K562 (cell line): ENCODE measurements around the gene CTPS2. TPM values are rescaled to one million over a fixed set of nuclear protein-coding genes. Genes with fewer than 3 reads are reported as not detected.

Source experiments
- ATAC-seq: fragments of 200-7000 bp; cut with Tn5 transposase; 3 replicates; pipeline ENCODE4 v1.9.1; 2020; ENCODE audit warnings: moderate library complexity
- BruUV-seq: library from RNA; stranded (reverse); fragments of 400-500 nt; replicated peaks from 2 replicates; lab custom pipeline; 2021; lab: Mats Ljungman, UMichigan
- CTCF ChIA-PET: fragments of 300-600 bp; formaldehyde crosslinking; extraction: SDS; loops from one replicate; lab custom pipeline; 2021; ENCODE audit warnings: low intra/inter-chr PET ratio; lab: Yijun Ruan, JAX
- POLR2A ChIA-PET: fragments of 300-600, 350-650 bp; sonication (Branson Sonifier 250); formaldehyde crosslinking; extraction: SDS; loops from one replicate; lab custom pipeline; 2021; ENCODE audit warnings: antibody characterized with exemption, inconsistent platforms; lab: Yijun Ruan, JAX
- DNase-seq, 4 experiments: peaks; one replicate each; pipeline versions ENCODE4 v3.0.0 to v3.0.0-alpha.2; 2011 to 2018; ENCODE audit warnings: low spot score in 3 of 4, mixed read lengths in 3 of 4; ENCODE audit errors: extremely low read depth in 1 of 4
- FAIRE-seq: peaks from 2 replicates; lab custom pipeline; 2011; peaks lifted over from hg19 to GRCh38; lab: Jason Lieb, UNC
- H2AFZ ChIP-seq: 2 replicates; pipeline ENCODE4 v1.6.0; 2011; ENCODE audit warnings: low read depth, low read length, control low read depth, inconsistent platforms
- H3K27ac ChIP-seq: fragments of 200-600 bp; 3 replicates; pipeline ENCODE4 v1.8.0; 2011; ENCODE audit warnings: low read depth, mild to moderate bottlenecking, control low read depth, inconsistent platforms, low read length, moderate library complexity, mixed read lengths; ENCODE audit errors: extremely low read depth
- H3K27me3 ChIP-seq, 2 experiments: fragments of 300-600 bp in 1 of 2; 2 replicates in 1 of 2; 3 replicates in 1 of 2; pipeline versions ENCODE4 v1.6.0 to v1.8.0; 2011; ENCODE audit warnings: inconsistent platforms in 2 of 2, low read length in 2 of 2, mild to moderate bottlenecking in 1 of 2, mixed read lengths in 1 of 2, moderate library complexity in 1 of 2; ENCODE audit not compliant: control insufficient read depth in 2 of 2, insufficient read depth in 2 of 2
- H3K36me3 ChIP-seq: fragments of 300-600 bp; 3 replicates; pipeline ENCODE4 v1.8.0; 2011; ENCODE audit warnings: mild to moderate bottlenecking, low read length, inconsistent platforms; ENCODE audit not compliant: control insufficient read depth, insufficient read depth
- H3K4me1 ChIP-seq, 2 experiments: fragments of 200-600 bp in 1 of 2; replicated peaks in 1 of 2; 2 replicates in 1 of 2; 3 replicates in 1 of 2; pipeline versions ENCODE4 v1.5.1 to v1.8.0; 2011; ENCODE audit warnings: inconsistent platforms in 2 of 2, low read length in 2 of 2, mild to moderate bottlenecking in 1 of 2, mixed read lengths in 1 of 2, moderate library complexity in 1 of 2; ENCODE audit not compliant: control insufficient read depth in 2 of 2, insufficient read depth in 2 of 2
- H3K4me2 ChIP-seq: 2 replicates; pipeline ENCODE4 v1.6.1; 2011; ENCODE audit warnings: low read length, control low read depth, inconsistent platforms, mixed read lengths; ENCODE audit not compliant: insufficient read depth
- H3K4me3 ChIP-seq: fragments of 200-600 bp; sonication (generic), shearing (Covaris generic); 2 replicates; pipeline ENCODE4 v1.5.1; 2016; ENCODE audit warnings: control low read depth, inconsistent platforms
- H3K79me2 ChIP-seq: fragments of 200-600 bp; 3 replicates; pipeline ENCODE4 v1.8.0; 2011; ENCODE audit warnings: low read length, inconsistent platforms; ENCODE audit not compliant: control insufficient read depth, insufficient read depth
- H3K9ac ChIP-seq, 2 experiments: 2 replicates each; pipeline versions ENCODE4 v1.6.0 to v1.6.1; 2011; ENCODE audit warnings: low read depth in 2 of 2, low read length in 2 of 2, control low read depth in 1 of 2, inconsistent platforms in 1 of 2, mild to moderate bottlenecking in 1 of 2, mixed read lengths in 1 of 2; ENCODE audit not compliant: insufficient read depth in 1 of 2
- H3K9me1 ChIP-seq: one replicate; pipeline ENCODE4 v1.6.0; 2011; ENCODE audit warnings: inconsistent platforms, mild to moderate bottlenecking, low read length, moderate library complexity; ENCODE audit not compliant: control insufficient read depth, insufficient read depth
- H3K9me3 ChIP-seq: replicated peaks from 2 replicates; pipeline ENCODE4 v1.5.1; 2011; ENCODE audit warnings: low read depth, low read length, inconsistent platforms; ENCODE audit not compliant: control insufficient read depth, insufficient read depth
- H4K20me1 ChIP-seq: replicated peaks from 2 replicates; pipeline ENCODE4 v1.6.1; 2011; ENCODE audit warnings: low read length, inconsistent platforms, mixed read lengths; ENCODE audit not compliant: control insufficient read depth, insufficient read depth
- DPF2 ChIP-seq: fragments of 450-650 bp; IDR thresholded peaks from 2 replicates; pipeline ENCODE4 v1.6.1; 2016
- ELF2 ChIP-seq: fragments of 250-450 bp; sonication (Bioruptor Pico); IDR thresholded peaks from 2 replicates; pipeline ENCODE4 v1.5.0; 2021; ENCODE audit warnings: mild to moderate bottlenecking
- MTA2 ChIP-seq: fragments of 450-650 bp; IDR thresholded peaks from 2 replicates; pipeline ENCODE4 v1.6.1; 2016; ENCODE audit warnings: low read depth
- NCOA2 ChIP-seq, 2 experiments: fragments of 450-650 bp; IDR thresholded peaks; 2 replicates each; pipeline ENCODE4 v1.6.1; 2018; ENCODE audit warnings: mild to moderate bottlenecking in 2 of 2, moderate library complexity in 1 of 2; ENCODE audit not compliant: partially characterized antibody in 2 of 2
- NR2C1 ChIP-seq, 2 experiments: fragments of 450-650 bp; IDR thresholded peaks; 2 replicates each; pipeline ENCODE4 v1.6.1; 2017; ENCODE audit warnings: mild to moderate bottlenecking in 2 of 2, antibody characterized with exemption in 1 of 2, inconsistent platforms in 1 of 2, missing compliant biosample characterization in 1 of 2, missing genetic modification characterization in 1 of 2
- RBM25 ChIP-seq: fragments of 200-400 bp; formaldehyde crosslinking; IDR thresholded peaks from 2 replicates; pipeline ENCODE4 v1.6.1; 2018; ENCODE audit warnings: low read length, low read depth, moderate library complexity; ENCODE audit not compliant: severe bottlenecking
- SIX5 ChIP-seq, 2 experiments: IDR thresholded peaks; 2 replicates each; pipeline ENCODE4 v1.6.1; 2011; ENCODE audit warnings: low read length in 2 of 2, borderline replicate concordance in 1 of 2, low read depth in 1 of 2, mild to moderate bottlenecking in 1 of 2, moderate library complexity in 1 of 2; ENCODE audit not compliant: insufficient read depth in 1 of 2
- U2AF2 ChIP-seq: fragments of 200-400 bp; formaldehyde crosslinking; optimal IDR thresholded peaks from 2 replicates; pipeline ENCODE3; 2017; ENCODE audit warnings: low read depth, mild to moderate bottlenecking, low read length
- ZC3H8 ChIP-seq: fragments of 450-650 bp; IDR thresholded peaks from 2 replicates; pipeline ENCODE4 v1.6.1; 2017
- ZNF311 ChIP-seq: fragments of 250-450 bp; sonication (Bioruptor Pico); IDR thresholded peaks from 2 replicates; pipeline ENCODE4 v1.4.0; 2020; ENCODE audit warnings: mild to moderate bottlenecking, moderate library complexity
- ZNF436 ChIP-seq: fragments of 250-450, 450-650 bp; sonication (Bioruptor Pico); formaldehyde crosslinking; IDR thresholded peaks from 2 replicates; pipeline ENCODE4 v1.7.0; 2020; ENCODE audit warnings: mild to moderate bottlenecking
- ZNF696 ChIP-seq: fragments of 250-450 bp; sonication (Bioruptor Pico); conservative IDR thresholded peaks from 2 replicates; pipeline ENCODE4 v1.4.0; 2020; ENCODE audit warnings: mild to moderate bottlenecking, moderate library complexity
- ZNF76 ChIP-seq: fragments of 250-450 bp; sonication (Bioruptor Pico); IDR thresholded peaks from 2 replicates; pipeline ENCODE4 v1.4.0; 2020; ENCODE audit warnings: mild to moderate bottlenecking, moderate library complexity, borderline replicate concordance
- WGBS: fragments of 100-300 bp; shearing (Covaris generic); methylation state at CpG from one replicate; pipeline ENCODE4 v1.1.6; 2016; ENCODE audit warnings: low coverage, mixed read lengths; ENCODE audit not compliant: insufficient coverage; ENCODE audit errors: missing lambda C conversion rate; 5-methylcytosine and 5-hydroxymethylcytosine counted together
- in situ Hi-C: fragments of 300-500 bp; cut with MboI; formaldehyde crosslinking; loops from 4 replicates; pipeline ENCODE4 v1.15.0; 2018; ENCODE audit warnings: inconsistent platforms, mixed read lengths
- intact Hi-C: fragments of 100-400 bp; cut with micrococcal nuclease; formaldehyde crosslinking; loops from 2 replicates; pipeline ENCODE4 v1.14.2; 2022
- polyA plus RNA-seq, 8 experiments: library from polyadenylated mRNA; depleted of rRNA in 4 of 8; stranded (reverse) in 5 of 8; unstranded in 3 of 8; fragments of >200 nt; fragmentation: Nextera tagmentation in 2 of 8; fragmentation: Illumina TruSeq in 1 of 8; extraction: Ambion mirVana in 2 of 8; extraction: Trizol in 1 of 8; gene quantifications; 2 replicates each; pipeline versions ENCODE4 v1.2.1 to v1.2.3, GENCODE V29; 2011 to 2014; ENCODE audit warnings: inconsistent platforms in 1 of 8, missing spikeins in 1 of 8
- total RNA-seq, 7 experiments: library from RNA; depleted of rRNA in 6 of 7; stranded (reverse); fragments of >200 nt in 6 of 7; fragmentation: Illumina TruSeq in 2 of 7; extraction: Trizol in 2 of 7; gene quantifications; 2 replicates each; pipeline versions ENCODE4 v1.2.1 to v1.2.3, GENCODE V29; 2011 to 2021; ENCODE audit warnings: low replicate concordance in 1 of 7
- TF ChIP-seq, protein P1 (sequence below): sonication (generic); formaldehyde crosslinking; IDR thresholded peaks from 2 replicates; pipeline ENCODE4 v1.8.1; 2023; ENCODE audit warnings: missing genetic modification reagents, mild to moderate bottlenecking, borderline replicate concordance
- TF ChIP-seq, protein P2 (sequence below): fragments of 250-450 bp; sonication (Bioruptor Pico); IDR thresholded peaks from 2 replicates; pipeline ENCODE4 v1.4.0; 2020; ENCODE audit warnings: mild to moderate bottlenecking, moderate library complexity

Gene CTPS2
- total and polyA plus RNA-seq, 9 of the 15 experiments (the other 6 are each of a cell fraction or from before 2014, with no cell fraction given) = 5.4 to 19.5 (median 14.1) TPM

DNA sequence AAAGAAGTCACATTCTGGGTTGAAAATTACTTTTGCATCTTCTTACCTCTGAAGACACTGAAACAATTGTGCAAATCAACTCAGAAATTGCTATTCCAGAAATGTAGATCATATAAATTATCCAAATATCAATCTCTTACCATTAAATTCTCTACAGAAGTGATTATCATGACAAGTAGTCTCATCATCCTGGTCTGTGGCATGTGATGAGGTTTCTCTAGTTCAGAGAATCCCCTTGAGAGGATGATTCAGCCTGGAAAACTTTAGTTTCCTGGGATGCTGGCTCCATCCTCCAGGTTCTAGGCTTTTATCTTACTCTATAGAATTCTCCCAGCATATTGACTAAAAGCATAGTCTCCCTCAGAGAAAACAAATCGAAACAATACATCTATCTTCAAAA lies 138.7 kb downstream of the CTPS2 start:
- in situ Hi-C loops (loop anchor here (10.0 kb wide), 1 partner anchor 1141 kb away; no protein-coding TSS in a partner anchor), intact Hi-C loops (no loop called here)
- no peak for FAIRE-seq
- Histone ChIP-seq H3K27ac (no peak overlapping the region), H3K9me3 (no peaks in the 10 kb centered on the region), H3K36me3 (no peaks in the 10 kb centered on the region), H3K9me1 (no peaks in the 10 kb centered on the region), H3K4me3 (no peak overlapping the region), H2AFZ (no peak overlapping the region), H4K20me1 (no peaks in the 10 kb centered on the region), H3K79me2 (no peaks in the 10 kb centered on the region), H3K9ac (no peak overlapping the region), H3K27me3 (no peaks in the 10 kb centered on the region), H3K4me1 (no peaks in the 10 kb centered on the region; a peak in 1 of 5 replicates), H3K4me2 (no peak overlapping the region)
- no peak for ATAC-seq
- BruUV-seq = no TSS peak
- no peak for DNase-seq
- CTCF ChIA-PET = no interaction called here
- 0% methylated on average over 1 of the region's 1 CpG for WGBS
- POLR2A ChIA-PET = no interaction called here
- TF ChIP-seq, protein P1, sequence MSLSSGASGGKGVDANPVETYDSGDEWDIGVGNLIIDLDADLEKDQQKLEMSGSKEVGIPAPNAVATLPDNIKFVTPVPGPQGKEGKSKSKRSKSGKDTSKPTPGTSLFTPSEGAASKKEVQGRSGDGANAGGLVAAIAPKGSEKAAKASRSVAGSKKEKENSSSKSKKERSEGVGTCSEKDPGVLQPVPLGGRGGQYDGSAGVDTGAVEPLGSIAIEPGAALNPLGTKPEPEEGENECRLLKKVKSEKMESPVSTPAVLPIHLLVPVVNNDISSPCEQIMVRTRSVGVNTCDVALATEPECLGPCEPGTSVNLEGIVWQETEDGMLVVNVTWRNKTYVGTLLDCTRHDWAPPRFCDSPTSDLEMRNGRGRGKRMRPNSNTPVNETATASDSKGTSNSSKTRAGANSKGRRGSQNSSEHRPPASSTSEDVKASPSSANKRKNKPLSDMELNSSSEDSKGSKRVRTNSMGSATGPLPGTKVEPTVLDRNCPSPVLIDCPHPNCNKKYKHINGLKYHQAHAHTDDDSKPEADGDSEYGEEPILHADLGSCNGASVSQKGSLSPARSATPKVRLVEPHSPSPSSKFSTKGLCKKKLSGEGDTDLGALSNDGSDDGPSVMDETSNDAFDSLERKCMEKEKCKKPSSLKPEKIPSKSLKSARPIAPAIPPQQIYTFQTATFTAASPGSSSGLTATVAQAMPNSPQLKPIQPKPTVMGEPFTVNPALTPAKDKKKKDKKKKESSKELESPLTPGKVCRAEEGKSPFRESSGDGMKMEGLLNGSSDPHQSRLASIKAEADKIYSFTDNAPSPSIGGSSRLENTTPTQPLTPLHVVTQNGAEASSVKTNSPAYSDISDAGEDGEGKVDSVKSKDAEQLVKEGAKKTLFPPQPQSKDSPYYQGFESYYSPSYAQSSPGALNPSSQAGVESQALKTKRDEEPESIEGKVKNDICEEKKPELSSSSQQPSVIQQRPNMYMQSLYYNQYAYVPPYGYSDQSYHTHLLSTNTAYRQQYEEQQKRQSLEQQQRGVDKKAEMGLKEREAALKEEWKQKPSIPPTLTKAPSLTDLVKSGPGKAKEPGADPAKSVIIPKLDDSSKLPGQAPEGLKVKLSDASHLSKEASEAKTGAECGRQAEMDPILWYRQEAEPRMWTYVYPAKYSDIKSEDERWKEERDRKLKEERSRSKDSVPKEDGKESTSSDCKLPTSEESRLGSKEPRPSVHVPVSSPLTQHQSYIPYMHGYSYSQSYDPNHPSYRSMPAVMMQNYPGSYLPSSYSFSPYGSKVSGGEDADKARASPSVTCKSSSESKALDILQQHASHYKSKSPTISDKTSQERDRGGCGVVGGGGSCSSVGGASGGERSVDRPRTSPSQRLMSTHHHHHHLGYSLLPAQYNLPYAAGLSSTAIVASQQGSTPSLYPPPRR (CRISPR knock-in tag) = no peak
- no peak for TF ChIP-seq SIX5 (IDR thresholded peaks at IDR 0.05; ENCODE audit: borderline replicate concordance in 1 of 2, insufficient read depth in 1 of 2, low read depth in 1 of 2, low read length in 2 of 2)
- TF ChIP-seq ZC3H8 = no peak
- no peak for TF ChIP-seq NR2C1 (IDR thresholded peaks at IDR 0.05)
- no peak for TF ChIP-seq NR2C1 (tag; IDR thresholded peaks at IDR 0.05)
- TF ChIP-seq, protein P2, sequence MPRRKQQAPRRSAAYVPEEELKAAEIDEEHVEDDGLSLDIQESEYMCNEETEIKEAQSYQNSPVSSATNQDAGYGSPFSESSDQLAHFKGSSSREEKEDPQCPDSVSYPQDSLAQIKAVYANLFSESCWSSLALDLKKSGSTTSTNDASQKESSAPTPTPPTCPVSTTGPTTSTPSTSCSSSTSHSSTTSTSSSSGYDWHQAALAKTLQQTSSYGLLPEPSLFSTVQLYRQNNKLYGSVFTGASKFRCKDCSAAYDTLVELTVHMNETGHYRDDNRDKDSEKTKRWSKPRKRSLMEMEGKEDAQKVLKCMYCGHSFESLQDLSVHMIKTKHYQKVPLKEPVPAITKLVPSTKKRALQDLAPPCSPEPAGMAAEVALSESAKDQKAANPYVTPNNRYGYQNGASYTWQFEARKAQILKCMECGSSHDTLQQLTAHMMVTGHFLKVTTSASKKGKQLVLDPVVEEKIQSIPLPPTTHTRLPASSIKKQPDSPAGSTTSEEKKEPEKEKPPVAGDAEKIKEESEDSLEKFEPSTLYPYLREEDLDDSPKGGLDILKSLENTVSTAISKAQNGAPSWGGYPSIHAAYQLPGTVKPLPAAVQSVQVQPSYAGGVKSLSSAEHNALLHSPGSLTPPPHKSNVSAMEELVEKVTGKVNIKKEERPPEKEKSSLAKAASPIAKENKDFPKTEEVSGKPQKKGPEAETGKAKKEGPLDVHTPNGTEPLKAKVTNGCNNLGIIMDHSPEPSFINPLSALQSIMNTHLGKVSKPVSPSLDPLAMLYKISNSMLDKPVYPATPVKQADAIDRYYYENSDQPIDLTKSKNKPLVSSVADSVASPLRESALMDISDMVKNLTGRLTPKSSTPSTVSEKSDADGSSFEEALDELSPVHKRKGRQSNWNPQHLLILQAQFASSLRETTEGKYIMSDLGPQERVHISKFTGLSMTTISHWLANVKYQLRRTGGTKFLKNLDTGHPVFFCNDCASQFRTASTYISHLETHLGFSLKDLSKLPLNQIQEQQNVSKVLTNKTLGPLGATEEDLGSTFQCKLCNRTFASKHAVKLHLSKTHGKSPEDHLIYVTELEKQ = no peak
- TF ChIP-seq ZNF311 (CRISPR knock-in tag) = no peak
- no peak for TF ChIP-seq MTA2
- no peak for TF ChIP-seq RBM25
- TF ChIP-seq NCOA2 (IDR thresholded peaks at IDR 0.05; ENCODE audit: partially characterized antibody in 2 of 2) = no peak
- no peak for TF ChIP-seq U2AF2
- TF ChIP-seq ELF2 (CRISPR knock-in tag) = no peak
- no peak for TF ChIP-seq ZNF76
- no peak for TF ChIP-seq DPF2
- no peak for TF ChIP-seq ZNF436
- TF ChIP-seq ZNF696 (CRISPR knock-in tag) = no peak
